CD14-positive monocyte (primary cell): ENCODE data around the gene UGCG. TPM values are rescaled to one million over a fixed set of nuclear protein-coding genes. Genes with fewer than 3 reads are reported as not detected.

Source experiments
- DNase-seq, 3 donors: peaks; one replicate each; pipeline ENCODE4 v3.0.0-alpha.2; 2011 to 2022
- H2AFZ ChIP-seq: 2 replicates; pipeline ENCODE4 v1.6.0; 2012; ENCODE audit warnings: mild to moderate bottlenecking, low read depth, low read length, inconsistent platforms; ENCODE audit not compliant: insufficient read depth, poor library complexity, severe bottlenecking
- H3K27ac ChIP-seq, 2 donors: 1 replicate in 1 of 2; 2 replicates in 1 of 2; pipeline ENCODE4 v1.5.1; 2012 to 2013; ENCODE audit warnings: low read length in 2 of 2, control low read depth in 1 of 2, inconsistent platforms in 1 of 2, low read depth in 1 of 2, mild to moderate bottlenecking in 1 of 2
- H3K27me3 ChIP-seq, 2 donors: one replicate each; pipeline versions ENCODE4 v1.6.0 to v1.6.1; 2011 to 2013; ENCODE audit warnings: low read length in 2 of 2; ENCODE audit not compliant: control insufficient read depth in 2 of 2, insufficient read depth in 2 of 2
- H3K36me3 ChIP-seq, 2 donors: replicated peaks in 1 of 2; 1 replicate in 1 of 2; 2 replicates in 1 of 2; pipeline versions ENCODE4 v1.5.1 to v1.6.1; 2012 to 2013; ENCODE audit warnings: low read length in 2 of 2, control low read depth in 1 of 2, inconsistent platforms in 1 of 2, mild to moderate bottlenecking in 1 of 2; ENCODE audit not compliant: insufficient read depth in 2 of 2, control insufficient read depth in 1 of 2
- H3K4me1 ChIP-seq, 2 donors: 1 replicate in 1 of 2; 2 replicates in 1 of 2; pipeline versions ENCODE4 v1.5.1 to v1.6.1; 2012 to 2013; ENCODE audit warnings: low read length in 2 of 2, control low read depth in 1 of 2, inconsistent platforms in 1 of 2, mild to moderate bottlenecking in 1 of 2, moderate library complexity in 1 of 2; ENCODE audit not compliant: insufficient read depth in 2 of 2, control insufficient read depth in 1 of 2
- H3K4me2 ChIP-seq: replicated peaks from 2 replicates; pipeline ENCODE3; 2012; ENCODE audit warnings: low read length, moderate library complexity, mild to moderate bottlenecking; ENCODE audit not compliant: poor library complexity, severe bottlenecking; ENCODE audit errors: extremely low read depth
- H3K4me3 ChIP-seq, 3 experiments: fragments of 200-600 bp in 1 of 3; sonication (generic) in 1 of 3; replicated peaks in 1 of 3; 1 replicate in 2 of 3; 2 replicates in 1 of 3; pipeline ENCODE4 v1.5.1; 2011 to 2013; ENCODE audit warnings: low read length in 3 of 3, mild to moderate bottlenecking in 3 of 3, control low read depth in 2 of 3, low read depth in 2 of 3, inconsistent platforms in 1 of 3, moderate library complexity in 1 of 3
- H3K79me2 ChIP-seq: 2 replicates; pipeline ENCODE4 v1.6.0; 2012; ENCODE audit warnings: mild to moderate bottlenecking, control low read depth, inconsistent platforms, low read length, moderate library complexity; ENCODE audit not compliant: insufficient read depth
- H3K9ac ChIP-seq: 2 replicates; pipeline ENCODE4 v1.6.0; 2017; ENCODE audit warnings: low read length, mild to moderate bottlenecking; ENCODE audit not compliant: insufficient read depth, poor library complexity, severe bottlenecking
- H3K9me3 ChIP-seq, 2 donors: replicated peaks in 1 of 2; 1 replicate in 1 of 2; 2 replicates in 1 of 2; pipeline versions ENCODE4 v1.5.1 to v1.6.1; 2012 to 2013; ENCODE audit warnings: low read length in 2 of 2, control low read depth in 1 of 2; ENCODE audit not compliant: control insufficient read depth in 1 of 2, insufficient read depth in 1 of 2
- H4K20me1 ChIP-seq: 2 replicates; pipeline ENCODE4 v1.6.0; 2012; ENCODE audit warnings: mild to moderate bottlenecking, low read length, control low read depth, moderate library complexity; ENCODE audit not compliant: insufficient read depth
- H3K27ac Mint-ChIP-seq, 7 donors: one replicate each; pipeline ENCODE4 v1.8.0; 2020; ENCODE audit warnings: mild to moderate bottlenecking in 7 of 7, mixed read lengths in 7 of 7, moderate library complexity in 6 of 7, inconsistent platforms in 2 of 7
- H3K27me3 Mint-ChIP-seq, 3 donors: one replicate each; pipeline ENCODE4 v1.8.0; 2021 to 2022; ENCODE audit warnings: low read depth in 3 of 3, mild to moderate bottlenecking in 3 of 3, mixed read lengths in 3 of 3, moderate library complexity in 3 of 3, inconsistent platforms in 1 of 3
- H3K36me3 Mint-ChIP-seq, 2 donors: one replicate each; pipeline ENCODE4 v1.8.0; 2020; ENCODE audit warnings: mixed read lengths in 2 of 2, inconsistent platforms in 1 of 2, mild to moderate bottlenecking in 1 of 2
- H3K4me1 Mint-ChIP-seq: one replicate; pipeline ENCODE4 v1.8.0; 2020; ENCODE audit warnings: mild to moderate bottlenecking, mixed read lengths
- H3K4me3 Mint-ChIP-seq, 2 donors: one replicate each; pipeline ENCODE4 v1.8.0; 2020; ENCODE audit warnings: mild to moderate bottlenecking in 2 of 2, mixed read lengths in 2 of 2, moderate library complexity in 1 of 2
- H3K9me3 Mint-ChIP-seq, 7 donors: one replicate each; pipeline ENCODE4 v1.8.0; 2020 to 2022; ENCODE audit warnings: mixed read lengths in 7 of 7, mild to moderate bottlenecking in 6 of 7, moderate library complexity in 6 of 7, inconsistent platforms in 2 of 7
- CTCF ChIP-seq: fragments of 200-600 bp; IDR thresholded peaks from one replicate; pipeline ENCODE4 v1.8.0; 2022; ENCODE audit warnings: antibody characterized with exemption, mild to moderate bottlenecking
- WGBS: methylation state at CpG from one replicate; pipeline ENCODE4 v1.1.5; 2013; ENCODE audit warnings: missing lambda C conversion rate; ENCODE audit not compliant: insufficient coverage; 5-methylcytosine and 5-hydroxymethylcytosine counted together
- intact Hi-C, 2 donors: fragments of 100-400 bp; cut with micrococcal nuclease; formaldehyde crosslinking; loops; one replicate each; pipeline versions ENCODE4 v1.15.0 to v1.15.1; 2023
- polyA plus RNA-seq, 3 donors: library from polyadenylated mRNA; depleted of rRNA in 1 of 3; unstranded in 2 of 3; stranded (reverse) in 1 of 3; fragments of 300-500 nt in 2 of 3; fragments of >200 nt in 1 of 3; fragmentation: Illumina TruSeq in 2 of 3; gene quantifications; 1 replicate in 2 of 3; 2 replicates in 1 of 3; pipeline ENCODE4 v1.2.3, GENCODE V29; 2012 to 2021

Gene UGCG
- polyA plus RNA-seq, 3 donors: 2.7 to 7.9 (median 4.1) TPM

- Histone ChIP-seq H3K4me3 (no peak overlapping the region), H4K20me1 (no peaks in the 10 kb centered on the region), H3K4me1 (peaks cover 8 to 16% of the 10 kb centered on the region in 2 donors), H3K4me2 (no peak overlapping the region), H3K27me3 (no peaks in the 10 kb centered on the region), H2AFZ (no peak overlapping the region), H3K9ac (no peak overlapping the region), H3K27ac (no peak overlapping the region), H3K36me3 (no peaks in the 10 kb centered on the region), H3K79me2 (no peaks in the 10 kb centered on the region), H3K9me3 (no peaks in the 10 kb centered on the region)
- DNase-seq: no peak
- peaks cover 26% of the 10 kb centered on the region for H3K4me1 Mint-ChIP-seq
- H3K9me3 Mint-ChIP-seq: peaks cover 0 to 5% (median 1%) of the 10 kb centered on the region in 7 donors
- intact Hi-C loops: no loop called here
- no peak for TF ChIP-seq CTCF
- H3K27ac Mint-ChIP-seq: no peak overlapping the region
- no peak overlapping the region for H3K4me3 Mint-ChIP-seq
- WGBS: no CpG with 5 or more reads among the region's 4 CpGs
- H3K36me3 Mint-ChIP-seq: peaks cover 0 to 3% of the 10 kb centered on the region in 2 donors
- H3K27me3 Mint-ChIP-seq: peaks cover 0 to 2% (median 0%) of the 10 kb centered on the region in 3 donors
Measured at GRCh38 chr9:111943200-111943599, 46.6 kb downstream of the UGCG start.

- Histone ChIP-seq H3K79me2 (no peaks in the 10 kb centered on the region), H3K4me2 (no peak overlapping the region), H3K9me3 (no peaks in the 10 kb centered on the region), H3K4me3 (no peak overlapping the region), H3K27me3 (no peaks in the 10 kb centered on the region), H3K36me3 (no peaks in the 10 kb centered on the region), H3K4me1 (peaks cover 2 to 11% of the 10 kb centered on the region in 2 donors), H3K27ac (no peak overlapping the region), H2AFZ (no peak overlapping the region), H3K9ac (no peak overlapping the region), H4K20me1 (no peaks in the 10 kb centered on the region)
- no peak overlapping the region for H3K4me3 Mint-ChIP-seq
- intact Hi-C loops: no loop called here
- no peak overlapping the region for H3K27ac Mint-ChIP-seq
- no CpG with 5 or more reads among the region's 3 CpGs for WGBS
- peaks cover 0 to 2% (median 0%) of the 10 kb centered on the region in 3 donors for H3K27me3 Mint-ChIP-seq
- no peak for DNase-seq
- peaks cover 0 to 2% (median 1%) of the 10 kb centered on the region in 7 donors for H3K9me3 Mint-ChIP-seq
- TF ChIP-seq CTCF: no peak
- peaks cover 20% of the 10 kb centered on the region for H3K4me1 Mint-ChIP-seq
- peaks cover 0 to 3% of the 10 kb centered on the region in 2 donors for H3K36me3 Mint-ChIP-seq
Measured at GRCh38 chr9:111943746-111944145, 47.1 kb downstream of the UGCG start.
